ENCODE data around the gene SPRED3.
"Not testable (repeated sequence)": the region's sequence is repeated elsewhere in the genome, so short reads cannot be mapped to it uniquely, and the experiment has no call there.

The SPRED3 gene, protein sequence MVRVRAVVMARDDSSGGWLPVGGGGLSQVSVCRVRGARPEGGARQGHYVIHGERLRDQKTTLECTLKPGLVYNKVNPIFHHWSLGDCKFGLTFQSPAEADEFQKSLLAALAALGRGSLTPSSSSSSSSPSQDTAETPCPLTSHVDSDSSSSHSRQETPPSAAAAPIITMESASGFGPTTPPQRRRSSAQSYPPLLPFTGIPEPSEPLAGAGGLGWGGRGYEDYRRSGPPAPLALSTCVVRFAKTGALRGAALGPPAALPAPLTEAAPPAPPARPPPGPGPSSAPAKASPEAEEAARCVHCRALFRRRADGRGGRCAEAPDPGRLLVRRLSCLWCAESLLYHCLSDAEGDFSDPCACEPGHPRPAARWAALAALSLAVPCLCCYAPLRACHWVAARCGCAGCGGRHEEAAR

DNA sequence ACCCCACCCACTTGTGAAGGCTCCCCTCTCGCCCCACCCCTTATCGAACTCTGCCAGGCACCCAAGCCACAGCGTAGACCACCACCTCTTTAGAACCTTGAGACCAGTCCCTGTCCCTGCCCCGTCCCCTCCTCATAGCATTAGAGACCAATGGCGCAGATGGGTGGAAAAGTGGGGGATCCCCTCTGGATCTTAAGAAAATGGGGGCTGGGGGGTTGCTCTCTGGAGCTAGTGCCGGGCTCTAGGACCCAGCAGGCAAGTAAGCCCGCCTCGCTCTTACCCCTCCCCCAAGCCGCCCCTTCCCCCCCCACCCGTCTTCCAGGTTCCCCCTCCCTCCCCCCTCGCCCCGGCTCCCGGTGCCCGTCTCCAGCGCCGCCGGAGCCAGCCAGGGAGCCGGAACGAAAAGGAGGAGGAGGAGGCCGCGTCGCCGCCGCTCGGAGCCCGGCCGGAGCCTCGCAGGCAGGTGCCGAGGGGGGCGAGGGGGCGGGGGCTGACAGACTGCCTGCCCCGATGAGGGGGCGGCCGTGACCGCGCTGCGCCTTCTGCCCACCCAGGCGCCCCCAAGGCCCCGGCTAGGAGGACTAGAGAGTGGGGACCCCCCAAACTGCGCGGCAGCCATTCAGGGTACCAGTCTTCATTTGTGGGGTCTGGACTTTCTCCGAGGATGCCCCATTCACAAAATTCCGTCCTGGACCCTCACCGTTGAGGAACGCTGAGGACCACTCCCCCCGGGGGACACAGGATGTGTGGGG is at the start of gene SPRED3:
TSS of gene SPRED3 (plus strand) at position 349 of the 752 bp plus-strand sequence. CDS start 1,606 bp downstream, outside the sequence.
- no peak for DNase-seq

DNA sequence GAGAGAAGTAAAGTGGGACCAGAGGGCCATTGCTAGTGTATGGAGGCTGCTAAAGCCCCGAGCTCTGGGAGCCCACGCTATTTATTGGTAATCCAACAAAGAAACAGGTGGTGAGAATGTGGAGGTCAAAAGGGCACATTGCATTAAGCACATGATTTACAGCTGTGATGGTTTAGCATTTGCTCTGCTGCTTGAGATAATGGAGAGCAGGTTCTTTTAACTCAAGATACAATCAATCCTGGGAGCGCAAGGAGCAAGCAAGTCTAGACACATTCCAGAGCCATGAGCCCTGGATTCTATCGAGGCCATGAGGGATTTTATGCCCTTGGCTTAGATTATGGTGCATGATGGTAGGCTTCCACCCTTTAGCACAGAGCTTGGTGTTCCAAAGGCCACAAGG is 49.5 kb upstream of the SPRED3 start:
- DNase-seq = not testable (repeated sequence)

DNA sequence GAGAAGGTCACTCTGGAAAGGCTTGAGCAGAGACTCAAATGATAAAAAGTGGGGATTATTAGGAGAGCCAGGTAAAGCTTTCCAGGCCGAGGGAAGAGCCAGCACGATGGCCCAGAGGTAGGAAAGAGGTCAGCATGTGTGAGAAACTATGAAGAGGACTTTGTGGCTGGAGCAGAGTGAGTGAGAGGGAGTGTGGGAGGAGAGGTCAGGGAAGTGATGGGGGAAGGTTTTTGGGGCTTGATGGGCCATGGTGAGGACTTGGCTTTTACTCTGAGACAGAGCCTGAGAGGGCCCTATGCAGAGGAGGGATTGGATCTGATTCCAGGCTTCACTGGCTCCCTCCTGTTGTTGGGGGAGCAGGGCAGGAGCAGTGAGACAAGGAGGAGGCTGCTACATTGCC is 47.6 kb upstream of the SPRED3 start:
- no peak for DNase-seq

DNA sequence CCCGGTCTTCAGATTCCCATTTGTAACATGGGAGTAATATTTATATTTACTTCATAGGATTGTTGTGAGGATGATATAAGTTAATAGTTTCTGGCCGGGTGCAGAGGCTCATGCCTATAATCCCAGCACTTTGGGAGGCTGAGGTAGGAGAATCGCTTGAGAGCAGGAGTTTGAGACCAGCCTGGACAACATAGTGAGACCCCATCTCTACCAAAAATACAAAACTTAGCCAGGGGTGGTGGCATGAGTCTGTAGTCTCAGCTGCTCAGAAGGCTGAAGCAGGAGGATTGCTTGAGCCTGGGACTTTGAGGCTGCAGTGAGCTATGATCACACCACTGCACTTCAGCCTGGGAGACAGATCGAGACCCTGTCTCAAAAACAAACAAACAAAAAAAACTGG is 41.7 kb upstream of the SPRED3 start:
- DNase-seq = no peak

DNA sequence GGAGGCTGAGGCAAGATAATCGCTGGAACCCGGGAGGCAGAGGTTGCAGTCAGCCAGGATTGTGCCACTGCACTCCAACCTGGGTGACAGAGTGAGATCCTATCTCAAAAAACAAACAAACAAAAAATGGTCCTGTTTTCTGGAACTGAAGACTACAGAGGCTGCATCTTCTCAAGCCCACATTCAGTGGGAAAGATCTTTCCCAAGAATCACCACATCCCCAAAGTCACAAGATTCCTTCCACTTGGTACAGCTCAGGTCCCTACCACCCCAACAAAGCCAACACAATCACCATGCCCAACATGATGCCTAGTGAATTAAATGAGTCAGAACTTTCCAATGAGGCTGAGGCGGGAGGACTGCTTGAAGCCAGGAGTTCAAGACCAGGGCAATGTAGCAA is 37.6 kb upstream of the SPRED3 start:
- DNase-seq = no peak

DNA sequence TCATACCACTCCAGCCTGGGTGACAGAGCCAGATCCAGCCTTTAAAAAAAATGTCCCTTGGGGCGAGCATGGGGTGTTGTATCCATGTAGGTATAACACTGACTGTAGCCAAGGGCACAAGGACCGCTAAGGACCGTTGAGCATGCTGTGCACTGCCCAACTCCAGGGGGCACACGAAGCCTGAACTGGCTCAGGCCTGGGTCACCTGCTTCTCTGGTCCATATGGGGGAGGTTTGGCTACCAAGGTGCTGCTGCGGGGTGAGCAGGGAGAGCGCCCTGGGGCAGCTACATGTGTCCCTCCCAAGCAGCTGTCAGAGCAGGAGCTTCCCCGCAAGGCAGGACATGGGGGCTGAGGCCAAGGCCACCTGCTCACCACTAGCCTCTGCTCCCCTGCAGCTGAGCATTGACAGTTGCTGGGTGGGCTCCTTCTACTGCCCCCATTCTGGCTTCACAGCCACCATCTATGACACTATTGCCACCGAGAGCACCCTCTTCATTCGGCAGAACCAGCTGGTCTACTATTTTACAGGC is 36.6 kb upstream of the SPRED3 start:
- DNase-seq = no peak

DNA sequence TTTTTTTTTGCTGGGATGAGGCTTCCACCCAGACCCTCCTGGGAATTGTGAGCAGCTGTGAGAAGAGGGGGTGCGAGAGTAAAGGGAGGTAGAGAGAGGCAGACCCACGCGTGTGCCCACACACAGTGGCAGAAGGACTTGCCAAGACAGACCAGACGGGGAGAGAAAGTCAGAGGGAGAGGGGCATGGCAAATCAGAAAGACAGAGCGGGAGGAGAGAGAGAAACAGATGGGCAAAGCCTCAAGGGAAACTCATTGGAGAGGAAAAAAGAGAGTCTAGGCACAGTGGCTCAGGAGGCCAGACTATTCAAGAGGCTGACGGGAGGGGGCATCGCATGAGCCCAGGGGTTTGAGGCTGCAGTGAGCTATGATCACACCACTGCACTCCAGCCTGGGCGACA is 35.9 kb upstream of the SPRED3 start:
- no peak for DNase-seq

DNA sequence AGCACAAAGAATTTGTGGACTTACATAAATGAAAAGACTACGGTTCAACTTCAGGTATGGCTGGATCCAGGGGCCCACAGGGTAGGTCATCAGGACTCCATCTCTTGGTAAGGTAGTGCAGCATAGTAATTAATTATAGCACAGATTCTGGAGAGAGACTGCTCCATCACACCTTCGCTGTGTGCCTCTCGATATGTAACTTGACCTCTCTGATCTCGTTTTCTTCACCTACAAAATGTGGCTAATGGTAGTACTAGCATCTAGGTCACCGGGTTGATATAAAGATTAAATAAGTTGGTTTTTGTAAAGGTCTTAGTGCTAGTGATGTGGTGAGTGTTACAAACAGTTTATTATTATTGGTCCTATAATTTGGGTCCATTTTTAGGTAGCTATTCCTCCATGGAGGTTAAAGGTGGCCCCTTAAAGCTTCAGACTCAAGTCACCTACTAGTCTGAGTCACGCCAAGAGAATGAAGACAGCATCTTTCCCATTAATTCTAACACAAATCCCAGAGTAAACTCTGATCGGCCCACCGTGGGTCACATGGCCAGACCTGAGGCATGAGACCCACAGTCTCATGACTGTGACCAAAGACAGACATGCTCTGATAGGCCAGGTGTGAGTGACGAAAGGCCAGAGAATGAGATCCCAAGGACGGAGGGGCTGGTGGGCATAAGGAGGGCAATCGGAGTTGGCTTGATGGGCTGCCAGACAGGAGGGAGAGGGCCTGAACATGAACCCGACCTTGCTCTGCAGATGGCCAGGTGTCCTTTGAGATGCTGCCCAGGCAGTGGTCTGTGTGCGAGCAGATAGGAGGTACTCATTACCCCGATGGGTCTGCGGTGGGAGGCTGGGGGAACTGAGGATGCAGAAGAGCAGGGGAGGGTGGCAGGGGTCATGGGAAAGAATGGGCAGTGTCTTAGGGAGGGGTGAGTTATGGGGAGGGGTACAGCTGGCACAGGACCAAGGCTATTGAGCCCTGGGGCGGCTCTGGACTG is 32.5 kb upstream of the SPRED3 start:
- no peak for DNase-seq

DNA sequence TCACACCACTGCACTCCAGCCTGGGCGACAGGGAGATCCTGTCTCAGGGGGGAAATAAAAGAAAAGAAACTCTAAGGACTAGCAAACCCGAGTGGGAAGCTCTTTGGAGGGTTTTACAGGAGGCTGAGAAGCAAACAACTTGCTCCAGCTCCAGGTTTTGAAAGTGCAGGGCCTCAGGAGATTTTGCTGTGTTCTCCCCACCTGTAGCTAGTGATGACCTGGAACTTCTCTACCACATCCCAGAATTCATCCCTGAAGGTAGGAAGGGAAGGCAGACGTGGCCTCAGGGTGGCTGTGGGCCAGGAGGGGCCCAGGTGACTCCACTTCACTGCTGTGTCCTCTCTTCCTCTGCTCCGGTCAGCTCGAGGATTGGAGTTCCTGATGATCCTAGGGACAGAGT is 30.4 kb upstream of the SPRED3 start:
- no peak for DNase-seq

DNA sequence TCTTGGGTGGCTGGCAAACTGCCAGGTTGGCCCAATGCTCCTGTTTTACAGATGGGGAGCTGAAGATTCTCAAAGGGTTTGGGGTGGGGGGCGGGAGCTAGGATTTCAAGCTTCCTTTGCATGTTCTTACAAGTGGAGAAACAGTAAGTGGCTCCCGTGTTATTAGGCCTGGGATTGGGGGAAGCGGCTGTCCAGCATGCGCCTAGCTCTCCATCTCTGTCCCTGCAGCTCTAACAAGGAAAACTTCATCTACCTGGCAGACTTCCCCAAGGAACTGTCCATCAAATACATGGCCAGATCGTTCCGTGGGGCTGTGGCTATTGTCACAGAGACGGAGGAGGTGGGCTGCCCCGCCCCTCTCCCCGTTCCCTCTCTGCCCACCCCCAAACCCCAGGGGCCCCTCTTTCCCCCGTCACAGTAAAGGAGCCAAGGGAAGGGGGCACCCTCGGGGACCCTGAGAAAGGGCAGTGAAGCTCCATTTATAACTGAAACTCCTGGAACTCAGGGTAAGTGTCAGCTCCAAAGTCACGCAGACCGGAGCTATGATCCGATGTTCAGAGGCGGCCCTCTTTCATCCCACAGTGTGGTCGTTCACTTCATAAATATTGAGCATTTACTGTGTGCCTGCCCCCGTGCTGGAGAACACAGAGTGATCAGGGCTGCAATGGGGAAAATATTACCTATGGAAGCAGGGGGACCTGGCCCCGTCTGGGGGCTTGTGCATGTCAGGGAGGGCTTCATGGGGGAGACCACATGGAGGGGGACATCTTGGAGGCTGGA is 29.1 kb upstream of the SPRED3 start:
- DNase-seq = no peak

DNA sequence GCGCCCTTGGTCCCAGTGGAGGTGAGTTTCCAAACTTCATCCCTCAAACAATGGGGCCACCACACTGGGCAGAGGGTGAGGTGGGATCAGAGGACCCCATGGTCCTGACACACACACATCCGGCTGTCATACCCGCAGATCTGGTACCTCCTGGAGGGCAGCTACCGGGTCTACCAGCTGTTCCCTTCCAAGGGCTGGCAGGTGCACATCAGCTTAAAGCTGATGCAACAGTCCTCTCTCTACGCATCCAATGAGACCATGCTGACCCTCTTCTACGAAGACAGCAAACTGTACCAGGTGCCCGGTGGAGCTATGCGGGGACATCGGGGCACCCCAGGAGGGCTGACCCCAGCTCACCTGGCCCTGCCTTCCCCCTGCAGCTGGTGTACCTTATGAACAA is 28.1 kb upstream of the SPRED3 start:
- DNase-seq = no peak

DNA sequence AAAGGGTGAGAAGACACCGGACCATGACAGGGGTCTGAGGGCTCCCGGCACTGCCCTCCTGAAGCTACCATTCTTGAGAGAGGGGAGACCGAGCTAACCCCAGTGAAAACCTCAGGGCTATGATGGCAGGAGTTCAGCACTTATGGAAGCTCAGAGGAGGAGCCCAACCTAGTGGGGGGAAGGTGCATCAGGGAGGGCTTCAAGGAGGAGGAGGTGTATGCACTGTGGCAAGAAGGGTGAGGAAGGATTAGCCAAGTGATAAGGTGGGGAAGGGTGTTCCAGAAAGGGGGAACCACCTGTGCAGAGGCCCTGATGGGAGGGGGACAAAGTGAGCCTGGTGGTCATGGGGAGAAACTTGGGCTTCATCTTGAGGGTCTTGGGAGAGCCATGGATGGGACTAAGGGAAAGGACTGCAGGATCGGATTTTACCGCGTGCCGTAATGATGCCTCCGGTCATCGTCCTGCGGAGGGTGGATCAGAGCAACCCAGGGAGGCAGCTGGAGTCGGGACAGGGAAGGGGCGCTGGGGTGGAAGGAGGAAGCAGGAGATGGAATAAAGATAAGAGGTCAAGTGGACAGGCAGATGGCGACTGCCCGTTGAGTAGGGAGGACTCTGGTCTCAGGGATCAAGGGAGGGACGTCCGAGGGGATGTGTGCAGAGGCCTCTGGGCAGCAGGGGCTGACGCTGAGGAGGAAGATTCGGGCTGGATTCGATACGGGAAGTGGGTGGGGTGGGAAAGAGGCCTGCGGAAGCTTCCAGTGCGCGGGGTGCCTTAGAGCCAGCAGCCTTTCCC is 27.5 kb upstream of the SPRED3 start:
- no peak for DNase-seq

DNA sequence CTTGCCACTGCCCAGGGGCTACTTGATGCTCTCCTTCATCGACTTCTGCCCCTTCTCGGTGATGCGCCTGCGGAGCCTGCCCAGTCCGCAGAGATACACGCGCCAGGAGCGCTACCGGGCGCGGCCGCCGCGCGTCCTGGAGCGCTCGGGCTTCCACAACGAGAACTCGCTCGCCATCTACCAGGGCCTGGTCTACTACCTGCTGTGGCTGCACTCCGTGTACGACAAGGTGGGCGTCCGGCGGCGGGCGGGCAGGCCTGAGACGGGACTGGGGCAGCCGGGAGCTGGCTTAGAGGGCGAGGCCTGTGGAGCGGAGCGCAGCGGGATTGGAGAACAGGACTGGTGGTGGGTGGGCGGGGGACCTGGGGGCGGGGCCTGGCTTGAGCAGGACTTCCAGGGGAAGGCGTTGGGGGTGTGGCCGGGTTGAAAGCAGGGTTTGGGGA is 26.8 kb upstream of the SPRED3 start:
- DNase-seq = peak; percentile 44 to 64

DNA sequence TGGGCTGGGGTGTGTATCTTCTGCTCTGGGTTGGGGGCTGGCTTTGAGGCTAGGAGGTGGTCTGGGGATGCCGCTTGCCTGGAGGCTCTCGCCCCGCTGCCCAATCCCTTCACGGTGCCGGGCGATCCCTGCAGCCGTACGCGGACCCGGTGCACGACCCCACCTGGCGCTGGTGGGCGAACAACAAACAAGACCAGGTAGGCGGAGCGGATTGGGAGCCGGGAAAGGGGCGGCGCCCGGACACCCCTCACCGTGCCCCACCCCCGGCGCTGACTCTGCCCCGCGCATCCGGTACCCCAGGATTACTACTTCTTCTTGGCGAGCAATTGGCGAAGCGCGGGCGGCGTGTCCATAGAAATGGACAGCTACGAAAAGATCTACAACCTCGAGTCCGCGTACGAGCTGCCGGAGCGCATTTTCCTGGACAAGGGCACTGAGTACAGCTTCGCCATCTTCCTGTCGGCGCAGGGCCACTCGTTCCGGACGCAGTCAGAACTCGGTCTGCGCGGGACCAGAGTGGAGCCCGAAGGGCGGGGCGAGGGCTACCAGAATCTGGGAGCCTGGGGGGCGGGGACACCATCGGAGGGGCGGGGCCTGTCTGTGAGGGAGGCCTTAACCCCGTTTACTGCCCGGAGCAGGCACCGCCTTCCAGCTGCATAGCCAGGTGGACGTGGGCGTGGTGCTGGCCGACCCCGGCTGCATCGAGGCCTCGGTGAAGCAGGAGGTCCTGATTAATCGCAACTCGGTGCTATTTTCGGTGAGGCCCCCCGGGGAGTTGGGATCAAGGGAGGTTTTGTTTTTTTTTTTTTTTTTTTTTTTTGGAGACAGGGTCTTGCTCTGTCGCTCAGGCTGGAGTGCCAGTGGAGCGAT is 26.2 kb upstream of the SPRED3 start:
- DNase-seq = peak; percentile 52 to 69

DNA sequence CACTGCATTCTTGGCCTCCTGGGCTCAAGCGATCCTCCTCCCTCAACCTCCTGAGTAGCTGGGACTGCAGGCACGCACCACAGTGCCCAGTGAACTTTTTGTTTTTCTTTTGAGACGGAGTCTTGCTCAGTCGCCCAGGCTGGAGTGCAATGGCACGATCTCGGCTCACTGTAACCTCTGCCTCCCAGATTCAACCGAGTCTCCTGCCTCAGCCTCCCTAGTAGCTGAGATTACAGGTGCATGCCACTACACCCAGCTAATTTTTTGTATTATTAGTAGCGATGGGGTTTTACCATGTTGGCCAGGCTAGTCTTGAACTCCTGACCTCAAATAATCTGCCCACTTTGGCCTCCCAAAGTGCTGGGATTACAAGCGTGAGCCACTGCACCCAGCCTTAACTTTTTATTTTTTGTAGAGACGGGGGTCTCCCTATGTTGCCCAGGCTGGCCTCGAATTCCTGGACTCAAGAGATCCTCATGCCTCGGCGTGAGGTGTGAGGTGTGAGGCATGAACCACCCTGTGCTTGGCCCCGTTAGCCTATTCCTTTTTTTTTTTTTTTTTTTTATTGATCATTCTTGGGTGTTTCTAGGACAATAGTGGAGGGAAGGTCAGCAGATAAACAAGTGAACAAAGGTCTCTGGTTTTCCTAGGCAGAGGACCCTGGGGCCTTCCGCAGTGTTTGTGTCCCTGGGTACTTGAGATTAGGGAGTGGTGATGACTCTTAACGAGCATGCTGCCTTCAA is 25.4 kb upstream of the SPRED3 start:
- DNase-seq = not testable (repeated sequence)

DNA sequence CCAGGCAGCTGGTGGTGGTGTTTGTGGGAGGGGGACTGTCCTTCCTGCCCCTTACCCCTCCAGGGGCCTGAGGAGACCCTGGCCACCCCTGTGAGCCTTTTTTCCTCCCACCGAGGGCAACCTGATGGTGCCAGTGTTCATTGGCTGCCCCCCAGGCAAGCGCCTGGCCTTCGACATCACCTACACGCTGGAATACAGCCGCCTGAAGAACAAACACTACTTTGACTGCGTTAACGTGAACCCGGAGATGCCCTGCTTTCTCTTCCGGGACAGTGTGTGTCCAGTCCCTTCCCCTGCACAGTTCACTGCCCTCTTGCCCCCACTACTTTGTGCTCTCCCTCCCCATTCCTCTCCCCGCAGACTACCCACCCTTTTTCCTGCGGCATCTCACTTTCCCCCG is 21.5 kb upstream of the SPRED3 start:
- DNase-seq = no peak

DNA sequence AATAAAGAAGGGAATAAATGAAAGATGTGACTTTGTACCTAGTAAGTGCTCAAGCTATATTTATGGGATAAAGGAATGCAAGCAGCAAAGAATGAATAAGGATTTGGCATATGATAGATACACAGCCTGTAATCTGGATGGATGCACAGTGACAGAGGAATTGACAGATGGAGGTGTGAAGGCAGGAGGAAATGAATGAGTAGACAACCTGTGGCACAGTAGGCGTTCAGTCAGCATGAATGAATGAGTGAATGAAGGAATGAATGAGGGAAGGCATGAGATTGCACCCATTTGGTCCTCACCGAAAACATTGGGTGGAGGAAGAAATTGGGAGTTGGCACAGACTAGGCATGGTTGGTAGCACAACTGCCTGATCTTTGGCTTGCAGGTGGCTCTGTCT is 18.9 kb upstream of the SPRED3 start:
- DNase-seq = no peak

DNA sequence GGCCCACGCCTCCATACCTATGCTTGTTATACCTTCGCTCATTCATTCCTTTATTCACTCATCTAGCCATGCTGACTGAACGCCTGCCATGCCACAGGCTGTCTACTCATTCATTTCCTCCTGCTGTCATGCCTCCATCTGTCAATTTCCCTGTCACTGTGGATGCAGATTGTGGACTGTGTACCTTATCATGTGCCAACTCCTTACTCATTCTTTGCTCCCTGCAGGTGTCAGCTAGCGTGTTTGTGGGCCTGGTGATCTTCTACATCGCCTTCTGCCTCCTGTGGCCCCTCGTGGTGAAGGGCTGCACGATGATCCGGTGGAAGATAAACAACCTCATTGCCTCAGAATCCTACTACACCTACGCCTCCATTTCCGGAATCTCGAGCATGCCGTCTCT is 18.2 kb upstream of the SPRED3 start:
- DNase-seq = no peak

DNA sequence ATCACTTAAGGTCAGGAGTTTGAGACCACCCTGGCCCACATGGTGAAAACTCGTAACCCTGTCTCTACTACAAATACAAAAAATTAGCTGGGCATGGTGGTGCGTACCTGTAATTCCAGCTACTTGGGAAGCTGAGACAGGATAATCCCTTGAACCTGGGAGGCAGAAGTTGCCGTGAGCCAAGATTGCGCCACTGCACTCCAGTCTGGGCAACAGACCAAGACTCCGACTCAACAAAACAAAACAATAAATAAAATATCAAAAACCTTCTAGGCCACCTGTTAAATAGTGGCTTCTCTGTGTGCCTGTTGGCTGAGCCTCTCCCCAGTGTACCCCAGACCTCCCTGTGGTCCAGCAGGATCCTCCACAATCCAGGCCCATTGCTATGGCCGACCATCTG is 17.4 kb upstream of the SPRED3 start:
- no peak for DNase-seq
